Activated T-cell treated with anti-CD3 and anti-CD28 coated beads, Interleukin-2, amount 50 U/mL, for 24 hours (primary cell): Measurements from ENCODE around the gene HOXC10.

Experiments used
- DNase-seq: peaks from one replicate; pipeline ENCODE4 v3.0.0-alpha.2; 2020
- H3K27ac Mint-ChIP-seq: 2 replicates; pipeline ENCODE4 v1.8.0; 2020; ENCODE audit warnings: mild to moderate bottlenecking, mixed read lengths
- H3K27me3 Mint-ChIP-seq: 2 replicates; pipeline ENCODE4 v1.8.0; 2020; ENCODE audit warnings: mixed read lengths
- H3K36me3 Mint-ChIP-seq: 2 replicates; pipeline ENCODE4 v1.8.0; 2020; ENCODE audit warnings: low read depth, mixed read lengths
- H3K4me1 Mint-ChIP-seq: 2 replicates; pipeline ENCODE4 v1.8.0; 2020; ENCODE audit warnings: low read depth, mixed read lengths
- H3K4me3 Mint-ChIP-seq: 2 replicates; pipeline ENCODE4 v1.8.0; 2020; ENCODE audit warnings: mild to moderate bottlenecking, moderate library complexity, mixed read lengths
- H3K9me3 Mint-ChIP-seq: 2 replicates; pipeline ENCODE4 v1.8.0; 2020; ENCODE audit warnings: mixed read lengths

The HOXC10 gene

GRCh38 chr12:53955036-53955775 is 29.7 kb upstream of the HOXC10 start:
- Mint-ChIP-seq H3K9me3 (no peaks in the 10 kb centered on the region), H3K4me3 (no peak overlapping the region), H3K27ac (no peak overlapping the region), H3K27me3 (peaks cover 96% of the 10 kb centered on the region), H3K36me3 (no peaks in the 10 kb centered on the region), H3K4me1 (peaks cover 26% of the 10 kb centered on the region)
- DNase-seq = no peak

DNA sequence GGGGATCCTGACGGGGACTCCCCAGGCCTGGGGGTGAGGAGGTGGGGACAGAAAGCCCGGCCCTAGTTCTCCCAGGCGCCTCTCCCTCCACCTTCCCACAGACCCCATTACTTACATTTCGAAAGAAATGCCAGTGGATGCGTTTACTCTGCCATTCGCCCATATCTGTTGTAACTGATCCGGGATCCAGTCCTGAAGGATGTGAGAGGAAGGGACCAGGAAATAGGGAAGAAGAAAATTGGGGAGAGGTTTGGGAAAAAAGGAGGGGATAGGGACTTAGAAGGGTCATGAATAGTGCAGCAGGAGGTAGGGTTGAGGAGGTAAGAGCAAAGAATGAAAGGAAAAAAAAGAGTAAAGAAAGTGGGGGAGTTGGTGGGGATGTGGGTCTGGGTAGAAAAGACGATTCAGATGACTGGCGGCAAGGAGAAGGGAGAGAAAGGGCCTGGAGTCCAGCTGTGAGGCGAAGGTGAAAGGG is 29.1 kb upstream of the HOXC10 start:
- Mint-ChIP-seq H3K36me3 (no peaks in the 10 kb centered on the region), H3K27ac (peak overlapping the region; percentile 44), H3K9me3 (no peaks in the 10 kb centered on the region), H3K27me3 (peaks cover 96% of the 10 kb centered on the region), H3K4me1 (peaks cover 30% of the 10 kb centered on the region), H3K4me3 (peak overlapping the region; percentile 10)
- DNase-seq = no peak

DNA sequence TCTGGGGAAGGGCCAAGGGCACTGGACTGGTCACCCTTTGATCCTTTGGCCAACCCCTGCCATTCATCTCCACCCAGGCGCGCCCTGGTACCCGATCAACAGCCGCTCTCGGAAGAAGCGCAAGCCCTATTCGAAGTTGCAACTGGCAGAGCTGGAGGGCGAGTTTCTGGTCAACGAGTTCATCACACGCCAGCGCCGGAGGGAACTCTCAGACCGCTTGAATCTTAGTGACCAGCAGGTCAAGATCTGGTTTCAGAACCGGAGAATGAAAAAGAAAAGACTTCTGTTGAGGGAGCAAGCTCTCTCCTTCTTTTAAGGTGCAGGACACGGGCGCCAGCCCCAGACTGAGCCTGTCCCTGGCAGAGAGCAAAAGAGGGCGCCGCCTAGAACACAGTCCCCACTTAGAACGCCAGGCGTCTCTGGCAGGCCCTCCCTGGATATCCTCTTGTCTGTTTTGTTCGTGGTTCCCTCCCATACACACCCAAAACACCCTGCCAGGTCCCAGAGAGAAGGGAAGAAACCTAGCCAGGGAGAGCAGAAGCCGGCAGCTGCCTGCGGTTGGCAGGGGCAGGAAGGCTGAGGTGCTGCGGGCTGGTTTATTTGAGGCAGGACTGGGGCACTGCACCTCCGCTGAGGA is 28.6 kb upstream of the HOXC10 start:
- no peak for DNase-seq
- Mint-ChIP-seq H3K4me3 (peak overlapping the region; percentile 10), H3K4me1 (peaks cover 26% of the 10 kb centered on the region), H3K36me3 (no peaks in the 10 kb centered on the region), H3K9me3 (no peaks in the 10 kb centered on the region), H3K27me3 (peaks cover 96% of the 10 kb centered on the region), H3K27ac (no peak overlapping the region)

- Mint-ChIP-seq H3K9me3 (no peaks in the 10 kb centered on the region), H3K4me3 (no peak overlapping the region), H3K4me1 (peaks cover 25% of the 10 kb centered on the region), H3K27me3 (peaks cover 95% of the 10 kb centered on the region), H3K36me3 (no peaks in the 10 kb centered on the region), H3K27ac (no peak overlapping the region)
- DNase-seq = no peak
Observed at GRCh38 chr12:53956914-53957536, 27.9 kb upstream of the HOXC10 start.

GRCh38 chr12:53958128-53958527 is 26.8 kb upstream of the HOXC10 start:
- peaks cover 20% of the 10 kb centered on the region for H3K4me1 Mint-ChIP-seq
- no peak overlapping the region for H3K4me3 Mint-ChIP-seq
- H3K36me3 Mint-ChIP-seq = no peaks in the 10 kb centered on the region
- no peak for DNase-seq
- no peak overlapping the region for H3K27ac Mint-ChIP-seq
- peaks cover 95% of the 10 kb centered on the region for H3K27me3 Mint-ChIP-seq
- no peaks in the 10 kb centered on the region for H3K9me3 Mint-ChIP-seq

GRCh38 chr12:53959314-53959713 is 25.6 kb upstream of the HOXC10 start:
- Mint-ChIP-seq H3K4me1 (peaks cover 22% of the 10 kb centered on the region), H3K27ac (no peak overlapping the region), H3K36me3 (no peaks in the 10 kb centered on the region), H3K9me3 (no peaks in the 10 kb centered on the region), H3K27me3 (peaks cover 93% of the 10 kb centered on the region), H3K4me3 (no peak overlapping the region)
- DNase-seq = no peak

- no peak for DNase-seq
- H3K9me3 Mint-ChIP-seq = no peaks in the 10 kb centered on the region
- peaks cover 27% of the 10 kb centered on the region for H3K4me1 Mint-ChIP-seq
- H3K27ac Mint-ChIP-seq = no peak overlapping the region
- no peak overlapping the region for H3K4me3 Mint-ChIP-seq
- no peaks in the 10 kb centered on the region for H3K36me3 Mint-ChIP-seq
- H3K27me3 Mint-ChIP-seq = peaks cover 95% of the 10 kb centered on the region
Observed at GRCh38 chr12:53960187-53961024, 24.5 kb upstream of the HOXC10 start.

DNA sequence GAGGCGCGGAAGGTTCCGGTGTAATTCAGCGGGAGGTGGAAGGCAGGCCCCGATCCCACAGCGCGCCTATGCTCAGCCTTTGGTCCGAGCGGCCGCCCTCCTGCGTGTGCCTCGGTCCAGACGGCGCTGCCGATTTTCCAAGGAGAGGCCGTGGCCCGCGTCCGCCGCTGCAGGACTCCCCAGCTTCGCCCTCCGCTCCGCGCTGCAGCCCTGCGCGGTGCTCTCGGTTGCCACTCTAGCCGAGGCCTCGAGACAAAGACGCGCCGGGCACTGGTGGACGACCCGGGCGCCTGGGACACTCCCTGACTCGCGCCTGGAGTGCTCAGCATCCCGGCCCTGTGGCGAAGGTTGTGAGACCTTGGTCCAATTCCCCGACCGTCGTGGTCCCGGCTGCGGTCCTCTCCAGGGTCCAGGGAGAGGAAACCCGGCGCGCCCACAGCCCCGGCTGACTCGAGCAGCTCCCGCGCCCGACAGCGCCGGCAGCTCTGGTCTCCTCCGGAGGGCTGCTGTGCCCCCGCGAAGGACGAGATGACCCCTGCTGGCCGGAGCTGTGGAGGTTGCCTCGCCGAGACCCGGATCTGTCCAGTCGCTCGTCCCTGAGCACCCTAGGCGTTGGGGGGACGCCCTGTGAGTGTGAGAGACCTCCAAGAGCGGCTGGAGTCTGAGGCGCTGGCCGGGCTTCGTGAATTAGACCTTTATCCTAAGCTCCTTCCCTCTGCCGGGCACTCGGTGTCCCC is 23.8 kb upstream of the HOXC10 start:
- Mint-ChIP-seq H3K9me3 (no peaks in the 10 kb centered on the region), H3K27ac (no peak overlapping the region), H3K27me3 (peaks cover 95% of the 10 kb centered on the region), H3K4me1 (peaks cover 27% of the 10 kb centered on the region), H3K36me3 (no peaks in the 10 kb centered on the region), H3K4me3 (no peak overlapping the region)
- DNase-seq = no peak

GRCh38 chr12:53963005-53963404 is 21.9 kb upstream of the HOXC10 start:
- peaks cover 29% of the 10 kb centered on the region for H3K4me1 Mint-ChIP-seq
- H3K36me3 Mint-ChIP-seq = no peaks in the 10 kb centered on the region
- no peak for DNase-seq
- no peak overlapping the region for H3K4me3 Mint-ChIP-seq
- H3K27ac Mint-ChIP-seq = no peak overlapping the region
- H3K27me3 Mint-ChIP-seq = peaks cover 95% of the 10 kb centered on the region
- no peaks in the 10 kb centered on the region for H3K9me3 Mint-ChIP-seq

- no peaks in the 10 kb centered on the region for H3K9me3 Mint-ChIP-seq
- H3K4me1 Mint-ChIP-seq = peaks cover 29% of the 10 kb centered on the region
- no peaks in the 10 kb centered on the region for H3K36me3 Mint-ChIP-seq
- peak overlapping the region; percentile 21 for H3K4me3 Mint-ChIP-seq
- no peak for DNase-seq
- no peak overlapping the region for H3K27ac Mint-ChIP-seq
- H3K27me3 Mint-ChIP-seq = peaks cover 95% of the 10 kb centered on the region
Observed at GRCh38 chr12:53963434-53964314, 21.3 kb upstream of the HOXC10 start.

- no peaks in the 10 kb centered on the region for H3K9me3 Mint-ChIP-seq
- peaks cover 96% of the 10 kb centered on the region for H3K27me3 Mint-ChIP-seq
- no peak for DNase-seq
- no peak overlapping the region for H3K27ac Mint-ChIP-seq
- H3K36me3 Mint-ChIP-seq = no peaks in the 10 kb centered on the region
- H3K4me1 Mint-ChIP-seq = peaks cover 29% of the 10 kb centered on the region
- no peak overlapping the region for H3K4me3 Mint-ChIP-seq
Observed at GRCh38 chr12:53964315-53964713, 20.6 kb upstream of the HOXC10 start.

DNA sequence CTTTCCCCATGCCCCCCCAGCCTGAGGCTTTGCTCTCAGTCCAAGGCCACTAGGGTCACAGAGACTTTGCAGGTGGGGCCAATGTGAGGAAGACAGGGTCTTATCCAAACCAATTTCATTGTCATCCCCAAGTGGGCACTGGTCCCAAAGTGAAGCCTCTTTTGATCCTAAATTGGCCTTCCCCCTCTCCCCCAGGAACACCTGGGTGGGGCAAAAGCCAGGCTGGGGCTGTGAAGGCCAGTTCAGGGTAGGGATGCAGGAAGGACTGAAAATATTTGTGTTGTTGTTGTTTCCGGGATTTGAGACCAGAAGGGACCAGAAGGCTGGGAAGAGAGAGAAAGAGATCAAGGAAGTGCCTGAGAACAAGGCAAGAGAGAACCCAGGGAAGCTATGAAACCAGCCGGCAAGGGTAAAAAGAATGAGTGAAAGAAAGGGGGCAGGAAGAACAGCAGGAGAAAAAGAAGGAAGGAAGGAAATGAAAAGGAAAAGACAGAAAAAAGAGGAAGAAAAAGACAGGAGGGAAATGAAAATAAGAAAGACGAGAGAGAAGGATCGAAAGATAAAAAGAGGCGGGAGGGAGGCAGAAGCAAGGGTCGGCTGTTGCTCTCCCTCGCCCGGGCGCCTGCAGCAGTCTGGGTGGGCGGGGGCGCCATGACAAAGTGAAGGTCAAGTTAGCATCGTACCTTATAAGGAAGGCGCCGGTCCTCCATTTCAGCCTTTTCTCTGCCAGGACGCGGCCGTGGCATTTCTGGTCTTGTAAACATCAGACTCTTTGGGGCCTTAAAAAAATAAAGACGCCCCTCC is 19.5 kb upstream of the HOXC10 start:
- Mint-ChIP-seq H3K27me3 (peaks cover 96% of the 10 kb centered on the region), H3K4me3 (no peak overlapping the region), H3K9me3 (no peaks in the 10 kb centered on the region), H3K4me1 (peaks cover 26% of the 10 kb centered on the region), H3K36me3 (no peaks in the 10 kb centered on the region), H3K27ac (no peak overlapping the region)
- no peak for DNase-seq

DNA sequence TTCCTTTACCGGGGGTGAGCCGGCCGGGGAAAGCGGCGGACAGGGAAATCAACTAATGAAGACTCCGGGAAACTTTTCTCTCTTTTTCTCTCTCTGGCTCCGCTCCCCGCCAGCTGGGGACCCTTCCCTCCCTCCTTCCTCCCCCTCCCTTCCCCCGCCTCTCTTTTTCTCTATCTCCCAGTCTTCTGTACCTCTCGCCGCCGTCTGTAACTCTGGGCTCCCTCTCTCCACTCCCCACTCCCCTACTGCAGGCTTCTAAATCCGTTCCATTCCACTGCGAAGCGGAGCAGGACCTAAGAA is 18.9 kb upstream of the HOXC10 start:
- H3K4me3 Mint-ChIP-seq = no peak overlapping the region
- H3K27me3 Mint-ChIP-seq = peaks cover 96% of the 10 kb centered on the region
- H3K9me3 Mint-ChIP-seq = no peaks in the 10 kb centered on the region
- no peak overlapping the region for H3K27ac Mint-ChIP-seq
- no peaks in the 10 kb centered on the region for H3K36me3 Mint-ChIP-seq
- peaks cover 25% of the 10 kb centered on the region for H3K4me1 Mint-ChIP-seq
- no peak for DNase-seq
